OCI-LY7 (cell line): ENCODE data around the gene BEND7.

Experiments
- EZH2phosphoT487 ChIP-seq: fragments of 200-600 bp; sonication (generic); IDR thresholded peaks from 2 replicates; pipeline ENCODE4 v1.6.1; 2018; ENCODE audit warnings: low read depth, borderline replicate concordance, mild to moderate bottlenecking, mixed run types, antibody characterized with exemption, low read length, moderate library complexity, mixed read lengths
- TF ChIP-seq, protein P1 (sequence below): fragments of 200-600 bp; sonication (generic); conservative IDR thresholded peaks from 2 replicates; pipeline ENCODE4 v1.5.1; 2014; ENCODE audit warnings: mild to moderate bottlenecking, antibody characterized with exemption, low read length, moderate library complexity, mixed read lengths

- TF ChIP-seq, protein P1, sequence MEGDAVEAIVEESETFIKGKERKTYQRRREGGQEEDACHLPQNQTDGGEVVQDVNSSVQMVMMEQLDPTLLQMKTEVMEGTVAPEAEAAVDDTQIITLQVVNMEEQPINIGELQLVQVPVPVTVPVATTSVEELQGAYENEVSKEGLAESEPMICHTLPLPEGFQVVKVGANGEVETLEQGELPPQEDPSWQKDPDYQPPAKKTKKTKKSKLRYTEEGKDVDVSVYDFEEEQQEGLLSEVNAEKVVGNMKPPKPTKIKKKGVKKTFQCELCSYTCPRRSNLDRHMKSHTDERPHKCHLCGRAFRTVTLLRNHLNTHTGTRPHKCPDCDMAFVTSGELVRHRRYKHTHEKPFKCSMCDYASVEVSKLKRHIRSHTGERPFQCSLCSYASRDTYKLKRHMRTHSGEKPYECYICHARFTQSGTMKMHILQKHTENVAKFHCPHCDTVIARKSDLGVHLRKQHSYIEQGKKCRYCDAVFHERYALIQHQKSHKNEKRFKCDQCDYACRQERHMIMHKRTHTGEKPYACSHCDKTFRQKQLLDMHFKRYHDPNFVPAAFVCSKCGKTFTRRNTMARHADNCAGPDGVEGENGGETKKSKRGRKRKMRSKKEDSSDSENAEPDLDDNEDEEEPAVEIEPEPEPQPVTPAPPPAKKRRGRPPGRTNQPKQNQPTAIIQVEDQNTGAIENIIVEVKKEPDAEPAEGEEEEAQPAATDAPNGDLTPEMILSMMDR, result peak; percentile 92
- TF ChIP-seq EZH2phosphoT487, result no peak
These were observed 88.4 kb downstream of the BEND7 start for GRCh38 chr10:13440185-13441061.
